ENCODE measurements around the gene MRPS24. TPM values are rescaled to one million over a fixed set of nuclear protein-coding genes. Genes with fewer than 3 reads are reported as not detected.
"Not testable (repeated sequence)": the region's sequence is repeated elsewhere in the genome, so short reads cannot be mapped to it uniquely, and the experiment has no call there.

The MRPS24 gene
- polyA plus RNA-seq (ENCODE audit: insufficient read length in 12 of 12): 10 to 100 TPM in 11 of 12 donors, not detected in 1; 50.0 to 76.9 (median 65.3) TPM
- long read RNA-seq, donor 1, transcript MRPS24-201 (4 exons, 707 nt): major isoform, 93 of 115 reads
- long read RNA-seq, donor 1, transcript MRPS24-203 (3 exons, 743 nt): minor isoform, 18 of 115 reads
- long read RNA-seq, donor 1, partial matches to known transcripts: 0 of 115 reads
- long read RNA-seq, donor 1, other reads (novel, unspliced or antisense): 0 of 115 reads
- long read RNA-seq, donor 2, transcript MRPS24-205 (2 exons, 392 nt): minor isoform, 7 of 108 reads
- long read RNA-seq, donor 2, transcript MRPS24-201 (4 exons, 707 nt): major isoform, 86 of 108 reads
- long read RNA-seq, donor 2, transcript MRPS24-203 (3 exons, 743 nt): minor isoform, 14 of 108 reads
- long read RNA-seq, donor 2, partial matches to known transcripts: 0 of 108 reads
- long read RNA-seq, donor 2, other reads (novel, unspliced or antisense): 0 of 108 reads
- long read RNA-seq, donor 3, transcript MRPS24-201 (4 exons, 707 nt): major isoform, 48 of 55 reads
- long read RNA-seq, donor 3, transcript MRPS24-203 (3 exons, 743 nt): minor isoform, 6 of 55 reads
- long read RNA-seq, donor 3, partial matches to known transcripts: 0 of 55 reads
- long read RNA-seq, donor 3, other reads (novel, unspliced or antisense): 0 of 55 reads
- long read RNA-seq, donor 4, transcript MRPS24-203 (3 exons, 743 nt): minor isoform, 12 of 46 reads
- long read RNA-seq, donor 4, transcript MRPS24-201 (4 exons, 707 nt): major isoform, 32 of 46 reads
- long read RNA-seq, donor 4, partial matches to known transcripts: 0 of 46 reads
- long read RNA-seq, donor 4, other reads (novel, unspliced or antisense): 0 of 46 reads
- long read RNA-seq, donor 5, transcript MRPS24-205 (2 exons, 392 nt): minor isoform, 8 of 118 reads
- long read RNA-seq, donor 5, transcript MRPS24-201 (4 exons, 707 nt): major isoform, 87 of 118 reads
- long read RNA-seq, donor 5, transcript MRPS24-203 (3 exons, 743 nt): minor isoform, 22 of 118 reads
- long read RNA-seq, donor 5, partial matches to known transcripts: 0 of 118 reads
- long read RNA-seq, donor 5, other reads (novel, unspliced or antisense): 0 of 118 reads
- long read RNA-seq, donor 6, transcript MRPS24-203 (3 exons, 743 nt): minor isoform, 9 of 52 reads
- long read RNA-seq, donor 6, transcript MRPS24-201 (4 exons, 707 nt): major isoform, 42 of 52 reads
- long read RNA-seq, donor 6, partial matches to known transcripts: 0 of 52 reads
- long read RNA-seq, donor 6, other reads (novel, unspliced or antisense): 0 of 52 reads
- long read RNA-seq, donor 7, transcript MRPS24-203 (3 exons, 743 nt): minor isoform, 10 of 48 reads
- long read RNA-seq, donor 7, transcript MRPS24-201 (4 exons, 707 nt): major isoform, 36 of 48 reads
- long read RNA-seq, donor 7, partial matches to known transcripts: 0 of 48 reads
- long read RNA-seq, donor 7, other reads (novel, unspliced or antisense): 0 of 48 reads
- long read RNA-seq, donor 8, transcript MRPS24-203 (3 exons, 743 nt): minor isoform, 16 of 108 reads
- long read RNA-seq, donor 8, transcript MRPS24-201 (4 exons, 707 nt): major isoform, 86 of 108 reads
- long read RNA-seq, donor 8, transcript MRPS24-205 (2 exons, 392 nt): minor isoform, 6 of 108 reads
- long read RNA-seq, donor 8, partial matches to known transcripts: 0 of 108 reads
- long read RNA-seq, donor 8, other reads (novel, unspliced or antisense): 0 of 108 reads
- long read RNA-seq, donor 9, transcript MRPS24-201 (4 exons, 707 nt): major isoform, 52 of 72 reads
- long read RNA-seq, donor 9, transcript MRPS24-203 (3 exons, 743 nt): minor isoform, 17 of 72 reads
- long read RNA-seq, donor 9, partial matches to known transcripts: 0 of 72 reads
- long read RNA-seq, donor 9, other reads (novel, unspliced or antisense): 0 of 72 reads
- long read RNA-seq, donor 10, transcript MRPS24-201 (4 exons, 707 nt): major isoform, 66 of 94 reads
- long read RNA-seq, donor 10, transcript MRPS24-203 (3 exons, 743 nt): minor isoform, 25 of 94 reads
- long read RNA-seq, donor 10, partial matches to known transcripts: 0 of 94 reads
- long read RNA-seq, donor 10, other reads (novel, unspliced or antisense): 0 of 94 reads
- long read RNA-seq, donor 11, transcript MRPS24-201 (4 exons, 707 nt): major isoform, 81 of 105 reads
- long read RNA-seq, donor 11, transcript MRPS24-203 (3 exons, 743 nt): minor isoform, 20 of 105 reads
- long read RNA-seq, donor 11, partial matches to known transcripts: 0 of 105 reads
- long read RNA-seq, donor 11, other reads (novel, unspliced or antisense): 0 of 105 reads

DNA sequence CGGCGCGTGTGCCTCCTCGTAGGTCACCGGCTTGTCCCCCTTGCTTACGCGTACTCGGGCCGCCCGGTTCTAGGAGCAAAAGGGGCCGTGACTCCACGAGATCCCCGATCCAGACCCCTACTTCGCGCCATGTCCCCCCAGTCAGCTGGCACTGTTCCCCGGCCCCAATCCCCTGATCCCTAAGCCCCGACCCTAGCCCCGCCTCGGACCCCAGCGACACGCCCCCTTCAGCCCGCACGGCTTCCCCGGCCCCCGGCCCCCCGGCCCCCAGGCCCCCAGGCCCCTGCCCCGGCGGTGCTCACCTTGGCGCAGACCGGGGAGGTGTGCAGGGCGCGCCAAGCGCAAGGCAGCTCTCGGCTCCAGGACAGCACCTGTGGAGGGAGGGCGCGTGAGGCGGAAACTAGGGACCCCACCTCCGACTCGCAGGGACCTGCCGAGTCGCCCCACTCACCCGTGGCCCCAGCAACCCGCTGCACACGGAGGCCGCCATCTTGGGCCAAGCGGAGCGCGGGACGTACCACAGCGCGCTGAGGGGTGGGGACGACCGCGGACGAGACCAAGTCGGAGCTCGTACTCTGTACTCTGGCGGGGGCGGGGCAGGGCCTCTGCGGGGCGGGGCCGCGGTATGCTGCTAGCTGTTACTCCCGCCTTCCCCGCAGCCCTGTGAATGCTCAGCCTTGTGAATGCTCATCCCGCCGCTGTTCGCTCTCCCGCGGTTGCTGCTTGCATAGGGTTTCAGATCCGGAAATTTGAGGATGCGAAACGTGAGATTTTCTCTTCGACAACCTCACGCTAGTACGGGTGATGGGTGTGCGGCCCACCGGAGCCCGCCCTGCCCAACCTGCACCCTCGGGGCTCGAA lies at the start of gene MRPS24:
TSS of gene MRPS24 (minus strand) at position 512 of the 861 bp plus-strand sequence. CDS start at position 490, 22 bp downstream.
- DNase-seq: peak; percentile 96

DNA sequence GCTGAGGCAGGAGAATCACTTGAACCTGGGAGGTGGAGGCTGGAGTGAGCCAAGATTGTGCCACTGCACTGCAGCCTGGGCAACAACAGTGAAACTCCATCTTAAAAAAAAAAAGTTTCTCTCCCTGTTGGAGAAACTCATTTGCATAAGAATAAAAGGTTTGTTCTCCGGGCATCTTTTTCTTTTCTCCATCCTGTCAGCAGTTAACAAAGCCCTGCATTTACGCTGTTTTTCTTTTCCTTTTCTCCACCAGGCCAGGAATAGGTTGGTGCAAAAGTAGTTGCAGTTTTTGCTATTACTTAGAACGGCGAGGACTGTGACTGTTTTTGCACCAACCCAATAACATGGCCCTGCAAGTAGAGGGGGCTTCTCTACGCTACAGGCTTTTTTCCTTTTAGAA lies 46.6 kb upstream of the MRPS24 start:
- no peak for DNase-seq

DNA sequence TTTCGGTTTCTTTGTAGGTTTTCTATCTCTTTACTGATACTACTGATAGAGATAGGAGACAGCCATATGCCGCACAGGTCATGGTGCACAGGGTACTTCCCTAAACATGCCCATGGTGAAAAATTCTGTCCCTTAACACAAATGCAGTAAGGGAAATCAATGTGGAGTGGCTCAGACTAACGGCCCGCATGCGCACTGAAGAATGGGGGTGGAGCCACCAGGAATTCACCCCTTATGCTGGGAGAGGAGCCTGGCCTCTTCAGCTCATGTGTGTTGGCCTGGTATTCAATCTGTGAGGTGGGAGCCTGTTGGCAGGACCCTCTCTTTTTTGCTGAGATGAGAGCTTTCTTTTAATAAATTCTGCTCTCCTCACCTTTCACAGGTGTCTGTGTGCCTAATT lies 45.5 kb upstream of the MRPS24 start:
- DNase-seq: no peak

DNA sequence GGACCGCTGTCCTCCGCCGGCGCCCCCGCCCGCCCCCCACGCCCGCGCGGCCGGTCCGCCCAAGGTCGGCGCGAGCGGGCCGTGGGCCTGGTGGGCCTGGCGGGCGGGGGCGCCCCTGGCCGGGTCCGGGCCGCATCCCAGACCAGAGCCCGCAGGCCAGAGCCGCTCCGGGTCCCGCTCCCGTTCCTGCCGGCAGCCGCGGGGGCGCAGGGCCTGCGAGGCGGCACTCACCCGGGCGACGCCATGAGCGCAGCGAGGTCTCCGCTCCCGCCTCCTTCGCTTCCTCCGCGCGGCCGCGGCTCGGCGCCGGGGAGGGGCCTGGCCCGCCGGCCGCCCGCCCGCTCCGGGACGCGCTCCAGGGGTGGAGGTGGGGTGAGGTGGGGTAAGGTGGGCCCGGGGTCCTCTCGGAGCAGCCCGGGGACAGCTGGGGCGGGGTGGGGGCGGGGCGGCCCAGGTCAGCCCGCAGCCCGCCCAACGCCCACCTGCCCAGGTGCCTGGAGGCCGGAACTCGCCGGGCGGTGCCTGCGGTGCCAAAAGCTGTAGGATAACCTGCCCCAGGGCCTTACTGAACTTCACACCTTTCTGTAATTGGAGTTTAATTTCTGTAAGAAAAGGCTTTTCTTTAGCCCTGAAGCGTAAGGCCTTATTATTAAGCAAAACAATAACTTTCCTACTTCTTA lies 37.2 kb upstream of the MRPS24 start, which contains the start of gene URGCP:
TSS of gene URGCP (minus strand) at position 266 of the 680 bp plus-strand sequence. CDS start at position 245, 21 bp downstream.
- DNase-seq: peak; percentile 26

DNA sequence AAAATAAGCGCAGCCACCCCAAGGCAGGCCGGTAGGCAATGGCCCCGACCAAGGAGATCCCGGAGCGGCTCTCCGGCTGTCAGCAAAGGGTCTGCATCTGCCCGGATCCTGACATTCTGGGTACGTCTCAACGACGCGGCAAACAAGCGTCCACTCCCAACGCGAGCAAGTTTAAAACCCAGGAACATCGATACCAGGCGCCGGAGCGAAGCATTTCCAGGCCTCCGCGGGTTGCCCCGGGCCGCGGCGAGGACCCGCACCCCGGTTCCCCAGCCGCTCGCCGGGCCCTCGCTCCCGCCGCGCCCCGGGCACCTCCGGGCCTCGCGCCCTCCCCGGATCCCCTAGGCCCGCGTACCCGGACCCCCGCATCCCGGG lies 36.6 kb upstream of the MRPS24 start:
- peak; percentile 58 for DNase-seq

DNA sequence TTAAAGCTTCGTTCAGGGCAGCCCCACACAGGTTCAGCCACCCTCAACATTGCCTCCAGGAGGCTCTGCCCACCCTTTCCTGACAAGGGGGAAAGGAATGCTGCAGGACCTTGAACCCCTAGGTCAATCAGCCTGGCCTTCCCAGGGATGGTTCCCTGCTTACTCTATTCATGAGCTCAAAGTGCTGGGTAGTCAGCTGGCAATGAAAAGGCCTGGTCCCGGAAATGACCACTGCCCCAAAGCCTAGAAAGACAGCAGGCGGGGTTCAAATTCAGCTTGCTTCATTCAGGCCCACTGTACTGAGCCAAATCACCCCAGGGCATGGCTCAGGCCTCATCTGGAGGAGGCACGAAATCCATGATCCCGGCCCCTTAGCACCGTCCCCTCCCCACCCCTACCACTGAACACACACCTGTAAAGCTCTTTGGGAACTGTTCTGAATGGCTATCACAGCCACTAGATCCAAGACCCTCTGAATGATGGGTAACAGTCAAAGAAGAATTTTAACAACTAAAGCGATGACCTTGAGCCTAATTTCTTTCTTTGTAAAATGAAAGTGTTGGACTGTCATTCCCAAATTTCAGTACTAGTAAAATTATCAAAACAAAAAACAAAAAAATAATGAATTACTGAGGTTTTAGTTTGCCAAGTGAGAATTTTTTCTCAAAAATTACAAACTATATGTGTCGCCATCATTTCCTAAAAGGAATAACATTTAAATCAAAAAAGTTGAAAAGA lies 36.1 kb upstream of the MRPS24 start:
- DNase-seq: no peak

DNA sequence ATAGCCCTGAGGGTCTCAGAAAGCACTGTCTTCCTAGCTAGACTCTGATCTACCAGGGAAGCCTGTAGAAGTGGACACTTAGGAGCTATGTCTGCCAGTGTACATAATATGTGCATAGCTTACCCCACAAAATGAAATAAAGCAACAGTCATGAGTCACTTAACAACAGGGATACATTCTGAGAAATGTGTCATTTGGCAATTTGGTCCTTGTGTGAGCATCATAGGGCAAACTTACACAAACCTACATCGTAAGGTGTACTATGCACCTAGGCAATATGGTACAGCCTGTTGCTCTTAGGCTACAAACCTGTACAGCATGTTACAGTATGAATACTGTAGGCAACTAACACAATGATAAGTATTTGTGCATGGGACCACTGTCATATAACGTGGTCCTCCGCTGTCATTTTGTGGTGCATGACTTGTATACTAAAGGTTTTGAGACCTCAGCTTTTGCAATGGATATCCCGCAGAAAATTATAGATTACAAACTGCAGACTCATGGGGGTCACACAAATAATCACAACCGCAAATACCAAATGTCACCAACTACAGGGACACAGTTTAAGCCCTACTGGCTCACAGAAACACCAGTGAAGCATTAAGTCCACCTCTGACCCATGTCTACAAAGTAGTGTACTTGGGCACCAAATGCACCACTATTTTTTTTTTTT lies 35.4 kb upstream of the MRPS24 start:
- no peak for DNase-seq

DNA sequence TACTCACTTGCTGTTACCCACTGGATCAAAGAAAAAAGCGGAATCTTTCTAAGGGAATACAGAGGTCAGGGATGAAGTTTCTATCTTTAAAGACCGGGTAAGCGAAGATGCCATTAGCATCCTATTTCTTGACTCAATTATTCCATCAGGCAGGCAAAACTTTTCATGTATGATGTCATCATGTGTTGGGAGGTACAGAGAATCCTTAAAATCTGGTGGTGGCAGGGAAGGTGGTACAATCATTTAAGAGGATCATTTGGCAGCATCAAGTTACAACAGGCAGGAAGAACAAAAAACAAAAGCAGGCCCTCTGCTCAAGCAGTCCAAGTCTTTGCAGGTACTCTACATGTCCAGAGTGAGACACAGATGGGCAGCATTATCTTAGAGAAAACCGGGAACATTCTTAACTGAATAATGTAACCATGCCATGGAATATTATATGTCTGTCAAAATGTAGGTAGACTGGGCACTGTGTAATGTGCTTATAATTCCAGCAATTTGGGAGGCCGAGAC lies 33.3 kb upstream of the MRPS24 start:
- no peak for DNase-seq

DNA sequence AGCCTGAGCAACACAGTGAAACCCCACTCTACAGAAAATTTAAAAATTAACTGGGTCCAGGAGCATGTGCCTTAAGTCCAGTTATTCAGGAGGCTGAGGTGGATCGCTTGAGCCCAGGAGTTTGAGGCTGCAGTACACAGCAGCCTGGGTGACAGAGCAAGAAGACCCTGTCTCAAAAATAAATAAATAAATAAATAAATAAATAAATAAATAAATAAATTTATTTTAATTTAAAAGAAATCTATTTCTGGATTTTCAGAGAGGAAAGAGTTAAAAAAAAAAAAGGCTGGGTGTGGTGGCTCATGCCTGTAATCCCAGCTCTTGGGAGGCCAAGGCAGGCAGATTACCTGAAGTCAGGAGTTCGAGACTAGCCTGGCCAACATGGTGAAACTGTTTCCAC lies 29.3 kb upstream of the MRPS24 start:
- DNase-seq: not testable (repeated sequence)

DNA sequence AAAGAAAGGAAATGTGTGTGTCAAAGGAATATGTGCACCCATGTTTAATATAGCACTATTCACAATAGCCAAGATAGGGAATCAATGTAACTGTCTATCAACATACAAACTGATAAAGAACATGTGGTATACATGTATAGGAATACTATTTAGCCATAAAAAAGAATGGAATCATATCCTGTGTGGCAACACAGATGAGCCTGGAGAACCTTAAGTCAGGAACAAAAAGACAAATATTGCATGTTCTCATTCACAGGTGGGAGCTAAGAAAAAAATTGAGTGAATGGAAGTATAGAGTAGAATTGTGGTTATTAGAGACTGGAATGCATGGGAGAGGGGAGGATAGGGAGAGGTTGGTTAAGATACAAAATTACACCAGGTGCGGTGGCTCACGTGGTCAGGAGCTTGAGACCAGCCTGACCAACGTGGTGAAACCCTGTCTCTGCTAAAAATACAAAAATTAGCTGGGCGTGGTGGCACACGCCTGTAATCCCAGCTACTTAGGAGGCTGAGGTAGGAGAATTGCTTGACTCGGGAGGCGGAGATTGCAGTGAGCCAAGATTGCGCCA lies 26.6 kb upstream of the MRPS24 start:
- DNase-seq: no peak

DNA sequence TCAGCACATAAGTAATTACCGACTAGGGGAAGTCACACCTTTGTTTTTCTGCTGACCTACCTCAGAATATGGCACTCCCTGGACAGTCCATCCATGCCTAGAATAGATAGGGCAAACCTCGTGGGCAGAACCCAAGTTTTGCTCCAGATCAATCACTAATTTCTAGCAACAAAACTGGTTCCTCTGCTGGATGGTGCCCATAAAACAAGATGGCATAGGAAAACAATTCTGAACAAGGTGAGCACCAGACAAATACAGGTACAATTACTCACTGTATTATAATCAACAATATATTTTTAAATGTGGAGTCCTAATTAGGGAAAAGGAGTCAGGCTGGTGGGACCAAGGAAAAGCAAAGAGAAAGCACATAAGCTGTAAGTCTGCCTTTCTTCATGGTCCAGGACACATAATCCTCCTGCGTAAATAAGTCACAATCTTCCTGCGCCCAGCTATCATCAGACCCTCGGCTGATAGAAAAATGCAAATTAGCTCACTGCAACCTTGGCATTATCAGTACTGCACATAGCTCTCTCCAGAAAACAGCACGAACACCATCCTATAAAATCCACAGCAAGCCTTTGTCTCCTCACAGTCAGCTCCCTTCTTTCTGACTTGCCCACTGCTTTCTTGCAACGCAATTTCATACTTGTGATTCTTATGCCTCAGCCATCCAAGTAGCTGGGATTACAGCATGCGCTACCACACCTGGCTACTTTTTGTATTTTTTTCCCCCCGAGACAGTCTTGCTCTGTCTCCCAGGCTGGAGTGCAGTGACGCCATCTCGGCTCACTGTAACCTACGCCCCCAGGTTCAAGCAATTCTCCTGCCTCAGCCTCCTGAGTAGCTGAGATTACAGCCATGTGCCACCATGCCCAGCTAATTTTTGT lies 22.0 kb upstream of the MRPS24 start:
- DNase-seq: no peak

DNA sequence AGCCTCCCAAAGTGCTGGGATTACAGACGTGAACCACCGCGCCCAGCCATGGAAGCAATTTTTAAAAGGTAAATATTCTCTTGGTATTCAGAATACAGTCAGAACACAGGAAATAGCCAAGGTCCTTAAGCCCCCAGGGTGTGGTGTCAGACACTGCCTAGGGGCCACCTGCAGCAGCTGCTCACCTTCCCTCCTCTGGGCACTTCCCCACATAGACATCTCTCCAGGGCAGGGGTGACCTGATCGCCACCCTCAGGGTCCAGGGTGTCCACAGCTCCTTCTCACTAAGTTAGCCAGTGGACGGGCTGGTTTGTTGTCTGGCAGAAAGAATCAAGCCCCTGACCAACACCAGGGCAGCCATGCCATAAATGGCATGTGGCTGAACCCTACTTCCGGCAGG lies 21.2 kb upstream of the MRPS24 start:
- DNase-seq: no peak

DNA sequence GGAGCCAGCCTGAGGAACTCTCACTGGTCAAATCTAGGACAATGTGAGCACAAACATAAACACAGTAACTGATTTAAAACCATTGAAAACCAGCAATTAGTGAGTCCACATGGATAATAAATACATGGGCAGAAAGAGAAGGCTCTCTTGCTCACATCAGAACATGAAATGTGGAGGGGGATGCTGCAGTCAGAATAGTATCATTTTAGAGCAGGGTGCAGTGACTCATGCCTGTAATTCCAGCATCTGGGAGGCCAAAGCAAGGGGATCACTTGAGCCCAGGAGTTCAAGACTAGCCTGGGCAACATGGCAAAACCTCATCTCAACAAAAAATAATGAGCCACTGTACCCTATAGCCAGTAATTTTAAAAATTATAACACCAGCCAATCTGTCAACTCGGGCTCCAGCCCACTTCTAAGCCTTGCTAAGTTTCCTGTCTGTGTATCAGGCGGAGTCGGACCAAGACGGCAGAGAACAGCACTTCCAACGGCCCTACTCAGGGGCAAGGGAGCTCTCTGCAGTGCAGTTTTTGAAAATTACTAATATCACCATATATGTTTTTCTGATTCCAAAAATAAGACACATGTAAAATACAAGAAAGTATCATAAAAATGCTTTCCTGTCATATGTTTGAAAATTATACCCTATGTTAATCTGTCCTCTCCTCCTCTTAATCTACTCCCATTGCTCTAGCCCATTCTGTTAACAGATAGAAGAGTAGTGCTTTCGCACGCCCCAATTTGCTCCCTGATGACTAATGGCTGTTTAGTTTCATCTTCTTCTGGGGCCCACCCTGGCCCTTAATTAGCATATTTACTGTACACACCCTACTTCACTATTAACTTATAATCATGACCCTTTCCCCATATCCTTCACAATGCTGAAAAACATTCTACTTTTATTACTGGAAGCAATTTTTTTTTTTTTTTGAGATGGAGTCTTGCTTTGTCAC lies 20.0 kb upstream of the MRPS24 start:
- no peak for DNase-seq

DNA sequence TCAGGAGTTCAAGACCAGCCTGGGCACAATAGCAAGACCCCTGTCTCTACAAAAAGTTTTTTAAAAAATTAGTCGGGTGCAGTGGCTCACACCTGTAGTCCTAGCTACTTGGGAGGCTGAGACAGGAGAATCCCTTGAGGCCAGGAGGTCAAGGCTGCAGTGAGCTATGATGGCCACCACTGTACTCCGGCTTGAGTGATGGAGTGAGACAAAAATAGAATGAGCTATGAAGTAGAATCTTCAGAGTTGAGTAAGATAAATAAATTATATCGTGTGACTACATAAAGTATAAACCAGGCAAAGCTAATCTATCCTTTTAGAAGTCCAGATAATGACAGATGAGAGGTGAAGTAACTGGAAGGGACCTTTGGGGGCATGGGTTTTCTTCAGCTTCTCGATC lies 15.3 kb upstream of the MRPS24 start:
- DNase-seq: no peak
